D341Med (cell line): ENCODE results near the gene RPA3.

Source experiments
- DNase-seq: peaks from one replicate; pipeline ENCODE4 v3.0.0; 2012; ENCODE audit warnings: low spot score

Gene RPA3

DNA sequence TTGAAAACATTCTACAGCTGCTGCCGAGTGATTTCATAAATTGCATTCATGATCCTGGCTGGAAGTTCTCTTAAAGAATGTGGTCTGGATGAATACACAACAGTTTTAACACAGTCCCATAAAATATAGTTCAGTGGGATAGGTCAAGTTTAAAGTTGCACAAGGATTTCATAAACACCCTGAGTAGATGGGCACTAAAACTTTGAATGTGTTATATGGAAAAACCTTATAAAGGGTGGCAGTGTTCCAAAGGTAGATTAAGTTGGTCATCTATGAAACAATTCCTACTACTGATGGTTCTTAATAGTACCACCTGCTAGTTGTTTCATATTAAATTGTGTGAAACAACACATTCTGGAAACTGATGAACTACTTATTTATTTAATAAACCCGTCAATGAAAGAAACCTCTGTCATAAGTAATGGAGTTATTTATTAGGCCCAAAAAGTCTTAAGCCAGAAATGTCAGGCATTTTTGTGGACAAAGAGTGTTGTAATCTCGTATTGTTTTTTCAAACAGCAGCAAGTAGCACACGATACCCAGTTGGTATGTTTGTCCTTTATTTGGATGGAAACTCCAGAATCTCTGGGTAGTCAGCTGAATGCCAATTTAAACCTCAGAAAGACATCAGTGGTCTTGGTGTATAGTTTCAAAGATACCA lies 14.3 kb upstream of the RPA3 start:
- no peak for DNase-seq

- no peak for DNase-seq
Measured at GRCh38 chr7:7731732-7732131, 13.3 kb upstream of the RPA3 start.

DNA sequence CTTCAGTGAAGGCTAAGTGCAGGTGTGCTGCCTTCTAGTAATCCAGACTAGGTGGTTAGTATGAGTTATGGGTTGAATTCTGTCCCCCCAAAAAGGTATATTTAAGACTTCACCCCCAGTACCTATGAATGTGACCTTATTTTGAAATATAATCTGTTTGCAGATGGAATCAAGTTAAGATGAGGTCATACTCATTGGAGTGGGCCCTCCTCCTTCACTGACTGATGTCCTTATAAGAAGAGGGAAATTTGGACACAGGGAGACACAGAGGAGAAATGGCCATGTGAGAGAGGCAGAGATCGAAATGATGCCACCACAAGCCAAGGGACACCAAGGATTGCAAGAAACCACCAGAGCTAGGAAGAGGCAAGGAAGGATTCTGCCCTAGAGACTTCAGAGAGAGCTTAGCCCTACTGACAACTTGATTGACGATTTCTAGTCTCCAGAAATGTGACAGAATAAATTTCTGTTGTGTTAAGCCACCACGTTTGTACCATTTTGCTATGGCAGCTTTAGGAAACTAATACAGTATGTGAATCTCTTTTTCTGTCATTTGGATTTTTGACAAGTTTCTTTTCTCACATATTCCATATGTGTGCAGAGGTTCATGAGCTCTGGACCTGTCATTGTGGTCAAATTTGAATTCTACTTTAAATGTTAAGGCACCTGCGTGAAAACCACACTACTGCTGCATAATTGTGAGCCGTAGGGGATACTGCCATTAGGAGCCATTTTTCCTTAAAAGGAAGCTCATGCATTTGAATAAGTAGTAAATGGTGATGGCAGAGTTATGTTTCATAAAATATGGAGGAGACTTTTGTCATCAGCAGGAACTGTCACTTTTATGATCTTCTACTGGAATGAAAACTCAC lies 2.6 kb upstream of the RPA3 start:
- DNase-seq: no peak

- DNase-seq: no peak
Measured at GRCh38 chr7:7720193-7720592, 1.8 kb upstream of the RPA3 start.

- peak; percentile 55 for DNase-seq
Measured at GRCh38 chr7:7719236-7719635, 829 bp upstream of the RPA3 start.

DNA sequence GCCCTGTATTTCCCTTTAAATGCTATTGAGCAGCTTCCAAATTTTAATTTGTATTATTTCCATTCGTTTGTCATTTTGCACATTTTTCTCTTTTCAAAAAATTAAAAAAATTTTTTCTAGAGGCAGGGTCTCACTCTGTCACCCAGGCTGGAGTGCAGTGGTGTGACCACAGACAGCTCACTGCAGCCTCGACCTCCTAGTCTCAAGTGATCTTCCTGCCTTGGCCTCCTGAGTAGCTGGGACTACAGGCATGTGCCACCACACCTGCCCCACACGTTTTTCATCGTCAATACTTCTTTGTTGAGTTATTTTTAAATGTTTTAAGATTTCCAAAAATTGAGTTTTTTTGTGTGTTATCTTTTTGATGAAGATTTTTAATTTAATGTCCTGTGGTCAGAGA lies 4.7 kb downstream of the RPA3 start:
- no peak for DNase-seq

GRCh38 chr7:7710469-7710868 lies 7.9 kb downstream of the RPA3 start:
- DNase-seq: no peak

GRCh38 chr7:7709291-7709690 lies 9.1 kb downstream of the RPA3 start:
- DNase-seq: peak; percentile 18

DNA sequence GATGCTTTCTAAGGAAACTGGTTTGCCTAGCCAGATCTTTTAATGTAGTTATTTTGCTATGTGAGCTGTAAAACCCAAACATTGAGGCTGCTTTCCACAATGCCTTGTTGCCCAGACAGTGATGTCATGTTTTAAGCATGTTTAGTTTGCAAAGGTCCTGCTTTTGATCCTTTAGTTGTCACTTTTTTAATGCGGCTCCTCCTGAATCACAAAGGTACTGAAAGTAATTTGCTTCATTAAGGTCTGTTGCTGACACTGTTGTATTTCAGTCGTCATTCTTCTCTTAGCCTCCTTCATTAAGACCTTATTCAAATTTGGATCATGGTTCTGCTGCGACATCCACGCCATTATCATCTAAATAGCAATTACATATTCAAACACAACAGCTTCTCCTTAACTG lies 10.6 kb downstream of the RPA3 start:
- DNase-seq: no peak

GRCh38 chr7:7707246-7707645 lies 11.2 kb downstream of the RPA3 start:
- no peak for DNase-seq

- no peak for DNase-seq
Measured at GRCh38 chr7:7706556-7707172, 11.7 kb downstream of the RPA3 start.

DNA sequence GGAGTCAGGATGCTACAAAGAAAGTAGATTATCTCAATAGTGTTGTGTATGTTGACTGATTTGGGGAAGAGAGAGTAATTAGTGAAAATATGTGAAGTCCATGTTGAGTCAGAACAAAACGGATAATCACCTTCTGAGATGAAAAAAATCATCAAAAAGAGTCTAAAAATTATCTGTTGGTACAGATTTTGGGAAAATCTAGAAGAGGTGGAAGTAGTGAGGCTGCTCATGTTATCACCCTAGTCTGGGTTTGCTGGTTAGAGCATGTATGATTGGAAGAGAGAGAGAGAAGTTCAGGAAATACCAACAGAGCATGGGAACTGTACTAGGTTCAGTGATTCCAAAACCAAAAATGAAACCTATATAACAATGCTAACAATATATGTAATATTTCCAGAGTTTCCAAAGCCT lies 12.3 kb downstream of the RPA3 start:
- DNase-seq: no peak

DNA sequence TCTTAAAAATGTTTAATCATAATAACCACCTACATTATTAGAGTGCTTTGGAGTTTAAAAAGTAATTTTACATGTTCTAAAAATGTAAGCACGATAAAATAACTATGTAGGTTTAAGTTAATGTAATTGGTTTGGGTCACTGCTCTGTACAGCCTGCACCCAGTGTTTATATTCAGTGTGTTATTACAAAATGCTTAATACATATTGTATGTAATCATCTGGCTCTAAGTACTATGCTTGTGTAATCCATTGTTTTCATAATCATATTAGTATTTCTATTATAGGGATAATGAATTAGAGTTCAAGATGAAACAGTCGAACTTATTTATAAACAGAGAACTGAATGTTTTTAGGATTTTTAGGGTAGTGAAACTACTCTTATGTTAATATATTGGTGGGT lies 13.1 kb downstream of the RPA3 start:
- DNase-seq: no peak

GRCh38 chr7:7704867-7705266 lies 13.5 kb downstream of the RPA3 start:
- no peak for DNase-seq

DNA sequence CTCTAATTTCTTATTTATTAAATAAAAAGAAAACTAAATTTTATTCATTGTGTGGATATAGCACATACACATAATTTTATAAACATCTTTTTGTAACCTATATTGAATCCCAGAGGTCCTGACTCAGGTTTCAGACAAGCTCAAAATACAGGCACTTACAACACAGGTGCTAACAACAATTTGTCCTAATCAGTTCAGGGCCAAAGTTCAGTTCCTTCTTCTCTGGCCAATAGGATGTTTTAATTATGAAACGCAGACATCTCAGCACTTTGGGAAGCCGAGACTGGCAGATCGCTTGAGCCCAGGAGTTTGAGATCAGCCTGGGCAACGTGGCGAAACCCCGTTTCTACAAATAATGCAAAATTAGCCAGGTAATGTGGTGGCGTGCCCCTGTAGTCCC lies 15.0 kb downstream of the RPA3 start:
- DNase-seq: no peak

DNA sequence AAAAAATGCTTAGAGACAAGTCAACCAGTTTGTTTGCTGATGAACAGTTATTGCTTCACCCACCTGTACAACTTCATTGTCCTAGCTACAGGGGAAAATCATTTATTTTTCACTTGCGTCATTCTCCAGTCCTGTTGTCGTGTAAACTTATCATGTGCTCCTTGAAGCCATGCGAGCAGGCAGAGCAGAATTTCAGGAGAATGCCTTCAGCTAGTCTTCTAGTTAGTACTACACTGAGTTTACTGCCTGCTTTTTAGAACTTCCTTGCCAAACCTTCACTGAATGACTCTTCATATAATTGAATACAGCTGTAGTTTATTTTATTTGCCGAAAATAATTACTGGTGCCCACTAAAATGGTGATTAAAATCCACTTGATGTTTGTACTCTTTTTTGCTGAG lies 15.6 kb downstream of the RPA3 start:
- no peak for DNase-seq

DNA sequence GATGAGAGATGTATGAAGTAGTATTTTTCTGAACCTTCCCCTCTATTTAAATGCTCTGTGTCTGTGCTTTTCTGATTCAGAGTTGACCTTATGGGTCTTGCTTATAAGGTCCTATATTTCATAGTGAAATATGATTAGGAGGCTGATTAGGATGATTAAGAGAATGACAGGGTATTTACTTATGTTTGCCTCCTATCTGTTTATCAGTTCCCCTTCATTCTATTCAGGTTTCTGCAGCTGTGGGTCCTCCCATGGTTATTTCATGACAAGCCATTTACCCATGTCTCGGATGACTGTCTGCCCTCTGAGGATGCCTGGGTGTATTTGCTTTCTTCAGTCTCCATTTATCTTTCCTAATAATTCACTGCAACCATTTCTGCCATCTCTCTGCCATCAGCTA lies 16.9 kb downstream of the RPA3 start:
- no peak for DNase-seq

DNA sequence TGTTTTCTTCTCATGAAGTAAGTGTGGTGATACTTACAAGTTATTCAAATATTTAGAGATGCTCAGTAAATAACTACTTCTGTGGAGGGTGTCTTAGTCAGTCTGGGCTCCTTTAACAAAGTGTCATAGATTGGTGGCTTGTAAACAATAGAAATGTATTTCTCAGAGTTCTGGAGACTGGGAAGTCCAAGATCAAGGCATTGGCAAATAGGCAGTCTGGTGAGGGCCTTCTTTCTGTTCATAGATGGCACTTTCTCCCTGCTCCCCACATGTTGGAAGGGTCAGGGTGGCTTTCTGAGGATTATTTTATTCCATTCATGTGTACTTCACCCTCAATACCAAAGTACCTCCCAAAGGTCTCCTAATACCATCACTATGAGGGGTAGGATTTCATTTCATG lies 18.4 kb downstream of the RPA3 start:
- no peak for DNase-seq

GRCh38 chr7:7699380-7699779 lies 19.0 kb downstream of the RPA3 start:
- DNase-seq: no peak

GRCh38 chr7:7698930-7699329 lies 19.5 kb downstream of the RPA3 start:
- no peak for DNase-seq

DNA sequence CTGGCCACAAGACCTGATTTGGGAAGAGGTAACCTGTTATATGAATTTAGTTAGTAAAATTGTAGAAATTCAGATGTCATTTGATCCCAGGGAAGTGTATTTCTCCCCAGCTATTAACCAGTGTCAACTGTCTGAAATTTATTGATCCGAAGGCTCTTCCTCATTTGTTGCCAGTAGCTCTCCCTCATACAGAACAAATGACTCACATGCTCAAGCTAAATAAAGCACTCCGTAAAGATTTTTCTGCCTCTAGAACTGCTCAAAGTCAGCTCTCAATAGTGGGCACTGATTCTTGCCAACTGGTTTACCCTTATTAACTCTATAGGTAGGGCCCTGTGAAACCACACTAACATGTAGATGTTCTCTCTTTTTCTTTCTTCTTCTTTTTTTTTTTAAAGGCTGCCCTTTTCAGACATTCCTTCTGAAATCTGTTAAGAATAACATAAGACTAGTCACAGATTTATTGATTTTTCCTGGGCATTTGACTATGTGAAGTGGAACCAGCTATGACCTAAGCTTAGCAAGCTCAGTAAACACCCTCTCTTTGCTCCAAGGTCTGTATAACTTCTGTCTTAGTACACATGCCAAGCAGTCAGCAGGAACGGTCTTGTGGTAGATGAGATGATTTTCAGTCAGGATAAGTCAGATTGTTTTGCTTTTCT lies 21.8 kb downstream of the RPA3 start:
- DNase-seq: no peak

DNA sequence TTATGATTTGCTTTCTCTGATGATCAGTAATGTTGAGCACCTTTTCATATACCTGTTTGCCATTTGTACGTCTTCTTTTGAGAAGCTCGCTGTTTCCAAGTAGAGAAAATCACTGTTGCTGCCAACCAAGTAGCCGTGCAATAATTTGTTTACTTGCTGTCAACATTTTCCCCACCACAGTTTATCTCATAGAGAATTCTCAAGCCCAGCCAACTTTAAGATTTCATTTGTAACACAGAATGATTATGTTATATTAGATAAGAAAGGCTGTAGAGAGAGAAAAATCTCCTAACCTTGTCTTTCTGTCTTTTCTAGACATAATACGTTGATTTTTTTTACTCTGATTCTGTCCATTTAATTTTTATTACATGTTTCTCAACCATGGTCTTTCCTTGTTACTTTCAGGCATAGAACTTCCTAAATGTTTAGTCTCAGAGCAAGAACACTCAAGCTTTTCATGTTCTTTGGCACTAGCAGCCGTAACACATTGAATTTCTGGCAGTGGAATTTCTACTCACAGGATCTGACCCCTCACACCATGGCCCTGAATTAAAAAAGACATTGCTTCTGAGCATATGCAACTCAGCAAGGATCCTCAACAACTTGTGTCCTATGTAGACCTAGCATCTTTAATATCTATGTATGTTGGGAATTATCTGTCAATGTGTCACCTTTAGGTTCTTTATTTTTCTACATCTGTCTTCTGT lies 23.1 kb downstream of the RPA3 start:
- no peak for DNase-seq
